GM23338 (cell line): ENCODE results near the gene TAF11. TPM values are rescaled to one million over a fixed set of nuclear protein-coding genes. Genes with fewer than 3 reads are reported as not detected.
A peak's percentile ranks its signal among the peaks of the same experiment; 100 is the strongest.

ENCODE experiments used
- ATAC-seq: fragments of 200-7000 bp; cut with Tn5 transposase; 3 replicates; pipeline ENCODE4 v1.9.1; 2020
- DNase-seq: peaks from one replicate; pipeline ENCODE4 v3.0.0-alpha.2; 2015; ENCODE audit warnings: low spot score
- H2AFZ ChIP-seq: fragments of 200-600 bp; sonication (generic); 2 replicates; pipeline ENCODE4 v1.8.0; 2016; ENCODE audit warnings: antibody characterized with exemption, mild to moderate bottlenecking, moderate library complexity
- H3F3A ChIP-seq: fragments of 200-600 bp; sonication (generic); replicated peaks from 2 replicates; pipeline ENCODE4 v1.8.0; 2017; ENCODE audit warnings: antibody characterized with exemption, mixed run types, low read depth
- H3K27ac ChIP-seq: fragments of 200-600 bp; sonication (generic); 2 replicates; pipeline ENCODE4 v1.6.1; 2016; ENCODE audit warnings: low read depth
- H3K27me3 ChIP-seq: fragments of 200-600 bp; sonication (generic); 2 replicates; pipeline ENCODE4 v1.8.0; 2016; ENCODE audit warnings: mild to moderate bottlenecking, mixed run types, moderate library complexity; ENCODE audit not compliant: insufficient read depth
- H3K36me3 ChIP-seq: fragments of 200-600 bp; sonication (generic); 2 replicates; pipeline ENCODE4 v1.8.0; 2016; ENCODE audit warnings: mild to moderate bottlenecking; ENCODE audit not compliant: insufficient read depth
- H3K4me1 ChIP-seq: fragments of 200-600 bp; sonication (generic); 2 replicates; pipeline ENCODE4 v1.8.0; 2016; ENCODE audit warnings: mild to moderate bottlenecking, moderate library complexity; ENCODE audit not compliant: insufficient read depth
- H3K4me2 ChIP-seq: fragments of 200-600 bp; sonication (generic); 2 replicates; pipeline ENCODE4 v1.7.1; 2017; ENCODE audit warnings: mixed run types
- H3K4me3 ChIP-seq: fragments of 200-600 bp; sonication (generic); 2 replicates; pipeline ENCODE4 v1.6.1; 2016; ENCODE audit warnings: mixed run types
- H3K79me2 ChIP-seq: fragments of 200-600 bp; sonication (generic); replicated peaks from 2 replicates; pipeline ENCODE4 v1.8.0; 2017; ENCODE audit warnings: mild to moderate bottlenecking; ENCODE audit not compliant: insufficient read depth
- H3K9me2 ChIP-seq: fragments of 200-600 bp; sonication (generic); 2 replicates; pipeline ENCODE4 v1.8.0; 2017; ENCODE audit not compliant: insufficient read depth
- H4K20me1 ChIP-seq: fragments of 200-600 bp; sonication (generic); replicated peaks from 2 replicates; pipeline ENCODE4 v1.8.0; 2017; ENCODE audit warnings: mild to moderate bottlenecking; ENCODE audit not compliant: insufficient read depth
- H3K27ac Mint-ChIP-seq: 2 replicates; pipeline ENCODE4 v1.8.0; 2020; ENCODE audit warnings: inconsistent platforms, mild to moderate bottlenecking, moderate library complexity, mixed read lengths
- H3K27me3 Mint-ChIP-seq: 3 replicates; pipeline ENCODE4 v1.8.0; 2022; ENCODE audit warnings: low read depth, mild to moderate bottlenecking, moderate library complexity, mixed read lengths, inconsistent platforms; ENCODE audit not compliant: insufficient read depth, poor library complexity
- H3K36me3 Mint-ChIP-seq: 3 replicates; pipeline ENCODE4 v1.8.0; 2021; ENCODE audit warnings: low read depth, mild to moderate bottlenecking, inconsistent platforms, moderate library complexity, mixed read lengths
- H3K4me1 Mint-ChIP-seq: 3 replicates; pipeline ENCODE4 v1.8.0; 2020; ENCODE audit warnings: mild to moderate bottlenecking, inconsistent platforms, mixed read lengths
- H3K4me3 Mint-ChIP-seq: 3 replicates; pipeline ENCODE4 v1.8.0; 2021; ENCODE audit warnings: moderate library complexity, mild to moderate bottlenecking, inconsistent platforms, mixed read lengths
- H3K9me3 Mint-ChIP-seq: 3 replicates; pipeline ENCODE4 v1.8.0; 2020; ENCODE audit warnings: moderate library complexity, mild to moderate bottlenecking, inconsistent platforms, mixed read lengths
- CREB1 ChIP-seq: fragments of 250-450 bp; sonication (Bioruptor Pico); IDR thresholded peaks from 2 replicates; pipeline ENCODE4 v1.5.0; 2020; ENCODE audit warnings: low read depth, mild to moderate bottlenecking, moderate library complexity
- ETS1 ChIP-seq: IDR thresholded peaks from 2 replicates; pipeline ENCODE4 v1.6.1; 2016; ENCODE audit warnings: antibody characterized with exemption
- EZH2 ChIP-seq: fragments of 200-600 bp; sonication (generic); IDR thresholded peaks from one replicate; pipeline ENCODE4 v1.8.0; 2017; ENCODE audit warnings: antibody characterized with exemption, mild to moderate bottlenecking, low read depth; ENCODE audit not compliant: unreplicated experiment
- EZH2phosphoT487 ChIP-seq: fragments of 200-600 bp; sonication (generic); IDR thresholded peaks from one replicate; pipeline ENCODE4 v1.8.1; 2018; ENCODE audit warnings: antibody characterized with exemption; ENCODE audit not compliant: unreplicated experiment
- JUNB ChIP-seq: IDR thresholded peaks from one replicate; pipeline ENCODE4 v1.6.1; 2016; ENCODE audit warnings: antibody characterized with exemption; ENCODE audit not compliant: unreplicated experiment
- NANOG ChIP-seq: IDR thresholded peaks from 2 replicates; pipeline ENCODE4 v1.6.1; 2016; ENCODE audit warnings: antibody characterized with exemption, borderline replicate concordance
- POLR2AphosphoS5 ChIP-seq: IDR thresholded peaks from 2 replicates; pipeline ENCODE4 v1.6.1; 2016; ENCODE audit warnings: antibody characterized with exemption, low read depth
- STAT1 ChIP-seq: IDR thresholded peaks from one replicate; pipeline ENCODE4 v1.6.1; 2016; ENCODE audit warnings: antibody characterized with exemption; ENCODE audit not compliant: unreplicated experiment
- ZNF114 ChIP-seq: fragments of 250-450 bp; sonication (Bioruptor Pico); IDR thresholded peaks from 2 replicates; pipeline ENCODE4 v1.5.0; 2020; ENCODE audit warnings: mild to moderate bottlenecking, moderate library complexity
- ZNF331 ChIP-seq: fragments of 250-450 bp; sonication (Bioruptor Pico); IDR thresholded peaks from 2 replicates; pipeline ENCODE4 v1.5.0; 2020; ENCODE audit warnings: low read depth, mild to moderate bottlenecking, moderate library complexity
- polyA plus RNA-seq: library from polyadenylated mRNA; unstranded; fragments of >200 nt; fragmentation: Nextera tagmentation; extraction: Ambion mirVana; gene quantifications from 2 replicates; pipeline ENCODE4 v1.2.1, GENCODE V29; 2016
- total RNA-seq: library from RNA; depleted of rRNA; stranded (reverse); fragments of >200 nt; shearing (Covaris generic); gene quantifications from 2 replicates; pipeline ENCODE4 v1.2.3, GENCODE V29; 2014
- TF ChIP-seq, protein P1 (sequence below): fragments of 250-450 bp; sonication (Bioruptor Pico); IDR thresholded peaks from 2 replicates; pipeline ENCODE4 v1.5.0; 2020; ENCODE audit warnings: mild to moderate bottlenecking, moderate library complexity
- TF ChIP-seq, protein P2 (sequence below), 2 experiments: fragments of 200-600 bp in 1 of 2; sonication (generic) in 1 of 2; conservative IDR thresholded peaks; 2 replicates each; pipeline versions ENCODE4 v1.5.1 to v1.6.1; 2016 to 2017; ENCODE audit warnings: antibody characterized with exemption in 2 of 2, low read depth in 2 of 2, mild to moderate bottlenecking in 2 of 2, moderate library complexity in 1 of 2
- TF ChIP-seq, protein P3 (sequence below): IDR thresholded peaks from one replicate; pipeline ENCODE4 v1.6.1; 2018; ENCODE audit warnings: antibody characterized with exemption; ENCODE audit not compliant: unreplicated experiment

Gene TAF11
- total and polyA plus RNA-seq, 2 experiments from 2014 or later: 51.1 to 65.3 TPM

DNA sequence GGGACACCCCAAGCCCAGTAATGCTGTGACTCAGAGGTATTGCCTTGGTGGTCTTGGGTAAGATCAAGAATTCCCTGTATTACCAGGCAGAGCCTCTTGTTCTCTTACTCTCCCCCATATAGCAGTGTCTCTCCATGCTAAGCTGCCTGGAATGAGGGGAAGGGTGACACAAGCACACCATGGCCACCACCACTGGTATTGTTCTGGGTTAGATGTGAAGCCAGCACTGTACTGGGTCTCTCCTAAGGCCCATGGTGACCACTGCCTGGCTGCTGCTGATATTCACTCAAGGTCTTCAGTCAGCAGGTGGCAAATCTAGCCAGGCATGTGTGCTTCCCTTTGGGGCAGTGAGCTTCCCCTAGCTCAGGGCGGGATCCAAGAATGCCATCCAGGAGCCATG is 36.5 kb downstream of the TAF11 start:
- H3K36me3 ChIP-seq: peaks cover 7% of the 10 kb centered on the region
- no peaks in the 10 kb centered on the region; the same call in 1 of the 2 replicates for H4K20me1 ChIP-seq
- DNase-seq (no peak), ATAC-seq (no peak)
- no peaks in the 10 kb centered on the region for H3K4me1 ChIP-seq
- Mint-ChIP-seq H3K9me3 (no peaks in the 10 kb centered on the region), H3K27me3 (no peaks in the 10 kb centered on the region), H3K4me1 (peaks cover 15% of the 10 kb centered on the region), H3K36me3 (peaks cover 41% of the 10 kb centered on the region), H3K4me3 (no peak overlapping the region), H3K27ac (peak overlapping the region; percentile 81; the same call in 1 of the 2 replicates)
- no peaks in the 10 kb centered on the region for H3K27me3 ChIP-seq
- H3K27ac ChIP-seq: no peak overlapping the region
- H3K4me3 ChIP-seq: no peak overlapping the region
- no peaks in the 10 kb centered on the region for H3K79me2 ChIP-seq
- H3K4me2 ChIP-seq: no peak overlapping the region
- no peaks in the 10 kb centered on the region for H3K9me2 ChIP-seq
- TF ChIP-seq, protein P1, sequence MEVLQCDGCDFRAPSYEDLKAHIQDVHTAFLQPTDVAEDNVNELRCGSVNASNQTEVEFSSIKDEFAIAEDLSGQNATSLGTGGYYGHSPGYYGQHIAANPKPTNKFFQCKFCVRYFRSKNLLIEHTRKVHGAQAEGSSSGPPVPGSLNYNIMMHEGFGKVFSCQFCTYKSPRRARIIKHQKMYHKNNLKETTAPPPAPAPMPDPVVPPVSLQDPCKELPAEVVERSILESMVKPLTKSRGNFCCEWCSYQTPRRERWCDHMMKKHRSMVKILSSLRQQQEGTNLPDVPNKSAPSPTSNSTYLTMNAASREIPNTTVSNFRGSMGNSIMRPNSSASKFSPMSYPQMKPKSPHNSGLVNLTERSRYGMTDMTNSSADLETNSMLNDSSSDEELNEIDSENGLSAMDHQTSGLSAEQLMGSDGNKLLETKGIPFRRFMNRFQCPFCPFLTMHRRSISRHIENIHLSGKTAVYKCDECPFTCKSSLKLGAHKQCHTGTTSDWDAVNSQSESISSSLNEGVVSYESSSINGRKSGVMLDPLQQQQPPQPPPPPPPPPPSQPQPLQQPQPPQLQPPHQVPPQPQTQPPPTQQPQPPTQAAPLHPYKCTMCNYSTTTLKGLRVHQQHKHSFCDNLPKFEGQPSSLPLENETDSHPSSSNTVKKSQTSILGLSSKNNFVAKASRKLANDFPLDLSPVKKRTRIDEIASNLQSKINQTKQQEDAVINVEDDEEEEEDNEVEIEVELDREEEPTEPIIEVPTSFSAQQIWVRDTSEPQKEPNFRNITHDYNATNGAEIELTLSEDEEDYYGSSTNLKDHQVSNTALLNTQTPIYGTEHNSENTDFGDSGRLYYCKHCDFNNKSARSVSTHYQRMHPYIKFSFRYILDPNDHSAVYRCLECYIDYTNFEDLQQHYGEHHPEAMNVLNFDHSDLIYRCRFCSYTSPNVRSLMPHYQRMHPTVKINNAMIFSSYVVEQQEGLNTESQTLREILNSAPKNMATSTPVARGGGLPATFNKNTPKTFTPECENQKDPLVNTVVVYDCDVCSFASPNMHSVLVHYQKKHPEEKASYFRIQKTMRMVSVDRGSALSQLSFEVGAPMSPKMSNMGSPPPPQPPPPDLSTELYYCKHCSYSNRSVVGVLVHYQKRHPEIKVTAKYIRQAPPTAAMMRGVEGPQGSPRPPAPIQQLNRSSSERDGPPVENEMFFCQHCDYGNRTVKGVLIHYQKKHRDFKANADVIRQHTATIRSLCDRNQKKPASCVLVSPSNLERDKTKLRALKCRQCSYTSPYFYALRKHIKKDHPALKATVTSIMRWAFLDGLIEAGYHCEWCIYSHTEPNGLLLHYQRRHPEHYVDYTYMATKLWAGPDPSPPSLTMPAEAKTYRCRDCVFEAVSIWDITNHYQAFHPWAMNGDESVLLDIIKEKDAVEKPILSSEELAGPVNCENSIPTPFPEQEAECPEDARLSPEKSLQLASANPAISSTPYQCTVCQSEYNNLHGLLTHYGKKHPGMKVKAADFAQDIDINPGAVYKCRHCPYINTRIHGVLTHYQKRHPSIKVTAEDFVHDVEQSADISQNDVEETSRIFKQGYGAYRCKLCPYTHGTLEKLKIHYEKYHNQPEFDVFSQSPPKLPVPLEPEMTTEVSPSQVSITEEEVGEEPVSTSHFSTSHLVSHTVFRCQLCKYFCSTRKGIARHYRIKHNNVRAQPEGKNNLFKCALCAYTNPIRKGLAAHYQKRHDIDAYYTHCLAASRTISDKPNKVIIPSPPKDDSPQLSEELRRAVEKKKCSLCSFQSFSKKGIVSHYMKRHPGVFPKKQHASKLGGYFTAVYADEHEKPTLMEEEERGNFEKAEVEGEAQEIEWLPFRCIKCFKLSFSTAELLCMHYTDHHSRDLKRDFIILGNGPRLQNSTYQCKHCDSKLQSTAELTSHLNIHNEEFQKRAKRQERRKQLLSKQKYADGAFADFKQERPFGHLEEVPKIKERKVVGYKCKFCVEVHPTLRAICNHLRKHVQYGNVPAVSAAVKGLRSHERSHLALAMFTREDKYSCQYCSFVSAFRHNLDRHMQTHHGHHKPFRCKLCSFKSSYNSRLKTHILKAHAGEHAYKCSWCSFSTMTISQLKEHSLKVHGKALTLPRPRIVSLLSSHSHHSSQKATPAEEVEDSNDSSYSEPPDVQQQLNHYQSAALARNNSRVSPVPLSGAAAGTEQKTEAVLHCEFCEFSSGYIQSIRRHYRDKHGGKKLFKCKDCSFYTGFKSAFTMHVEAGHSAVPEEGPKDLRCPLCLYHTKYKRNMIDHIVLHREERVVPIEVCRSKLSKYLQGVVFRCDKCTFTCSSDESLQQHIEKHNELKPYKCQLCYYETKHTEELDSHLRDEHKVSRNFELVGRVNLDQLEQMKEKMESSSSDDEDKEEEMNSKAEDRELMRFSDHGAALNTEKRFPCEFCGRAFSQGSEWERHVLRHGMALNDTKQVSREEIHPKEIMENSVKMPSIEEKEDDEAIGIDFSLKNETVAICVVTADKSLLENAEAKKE (CRISPR knock-in tag): no peak
- TF ChIP-seq NANOG: no peak
- TF ChIP-seq, protein P2, sequence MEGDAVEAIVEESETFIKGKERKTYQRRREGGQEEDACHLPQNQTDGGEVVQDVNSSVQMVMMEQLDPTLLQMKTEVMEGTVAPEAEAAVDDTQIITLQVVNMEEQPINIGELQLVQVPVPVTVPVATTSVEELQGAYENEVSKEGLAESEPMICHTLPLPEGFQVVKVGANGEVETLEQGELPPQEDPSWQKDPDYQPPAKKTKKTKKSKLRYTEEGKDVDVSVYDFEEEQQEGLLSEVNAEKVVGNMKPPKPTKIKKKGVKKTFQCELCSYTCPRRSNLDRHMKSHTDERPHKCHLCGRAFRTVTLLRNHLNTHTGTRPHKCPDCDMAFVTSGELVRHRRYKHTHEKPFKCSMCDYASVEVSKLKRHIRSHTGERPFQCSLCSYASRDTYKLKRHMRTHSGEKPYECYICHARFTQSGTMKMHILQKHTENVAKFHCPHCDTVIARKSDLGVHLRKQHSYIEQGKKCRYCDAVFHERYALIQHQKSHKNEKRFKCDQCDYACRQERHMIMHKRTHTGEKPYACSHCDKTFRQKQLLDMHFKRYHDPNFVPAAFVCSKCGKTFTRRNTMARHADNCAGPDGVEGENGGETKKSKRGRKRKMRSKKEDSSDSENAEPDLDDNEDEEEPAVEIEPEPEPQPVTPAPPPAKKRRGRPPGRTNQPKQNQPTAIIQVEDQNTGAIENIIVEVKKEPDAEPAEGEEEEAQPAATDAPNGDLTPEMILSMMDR (conservative IDR thresholded peaks at IDR 0.05; ENCODE audit: low read depth in 2 of 2): no peak
- TF ChIP-seq, protein P3, sequence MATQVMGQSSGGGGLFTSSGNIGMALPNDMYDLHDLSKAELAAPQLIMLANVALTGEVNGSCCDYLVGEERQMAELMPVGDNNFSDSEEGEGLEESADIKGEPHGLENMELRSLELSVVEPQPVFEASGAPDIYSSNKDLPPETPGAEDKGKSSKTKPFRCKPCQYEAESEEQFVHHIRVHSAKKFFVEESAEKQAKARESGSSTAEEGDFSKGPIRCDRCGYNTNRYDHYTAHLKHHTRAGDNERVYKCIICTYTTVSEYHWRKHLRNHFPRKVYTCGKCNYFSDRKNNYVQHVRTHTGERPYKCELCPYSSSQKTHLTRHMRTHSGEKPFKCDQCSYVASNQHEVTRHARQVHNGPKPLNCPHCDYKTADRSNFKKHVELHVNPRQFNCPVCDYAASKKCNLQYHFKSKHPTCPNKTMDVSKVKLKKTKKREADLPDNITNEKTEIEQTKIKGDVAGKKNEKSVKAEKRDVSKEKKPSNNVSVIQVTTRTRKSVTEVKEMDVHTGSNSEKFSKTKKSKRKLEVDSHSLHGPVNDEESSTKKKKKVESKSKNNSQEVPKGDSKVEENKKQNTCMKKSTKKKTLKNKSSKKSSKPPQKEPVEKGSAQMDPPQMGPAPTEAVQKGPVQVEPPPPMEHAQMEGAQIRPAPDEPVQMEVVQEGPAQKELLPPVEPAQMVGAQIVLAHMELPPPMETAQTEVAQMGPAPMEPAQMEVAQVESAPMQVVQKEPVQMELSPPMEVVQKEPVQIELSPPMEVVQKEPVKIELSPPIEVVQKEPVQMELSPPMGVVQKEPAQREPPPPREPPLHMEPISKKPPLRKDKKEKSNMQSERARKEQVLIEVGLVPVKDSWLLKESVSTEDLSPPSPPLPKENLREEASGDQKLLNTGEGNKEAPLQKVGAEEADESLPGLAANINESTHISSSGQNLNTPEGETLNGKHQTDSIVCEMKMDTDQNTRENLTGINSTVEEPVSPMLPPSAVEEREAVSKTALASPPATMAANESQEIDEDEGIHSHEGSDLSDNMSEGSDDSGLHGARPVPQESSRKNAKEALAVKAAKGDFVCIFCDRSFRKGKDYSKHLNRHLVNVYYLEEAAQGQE: no peak
- no peak for TF ChIP-seq EZH2phosphoT487
- no peak for TF ChIP-seq ETS1
- no peak for TF ChIP-seq JUNB
- TF ChIP-seq CREB1 (CRISPR knock-in tag): no peak
- TF ChIP-seq STAT1: no peak
- TF ChIP-seq POLR2AphosphoS5: no peak
- no peak for TF ChIP-seq ZNF114
- no peak for TF ChIP-seq EZH2
- no peak for TF ChIP-seq ZNF331 (CRISPR knock-in tag)
- H3F3A ChIP-seq: no peaks in the 10 kb centered on the region
- H2AFZ ChIP-seq: no peak overlapping the region
